WTC11 (cell line): Measurements from ENCODE around the gene METTL25B. TPM values are rescaled to one million over a fixed set of nuclear protein-coding genes. Genes with fewer than 3 reads are reported as not detected.

Source experiments
- ATAC-seq: fragments of 200-7000 bp; cut with Tn5 transposase; 2 replicates; pipeline ENCODE4 v1.10.0; 2021; ENCODE audit warnings: mild to moderate bottlenecking, moderate library complexity
- CTCF ChIA-PET: fragments of 300-600 bp; sonication (Branson Sonifier 250); formaldehyde crosslinking; loops from one replicate; lab custom pipeline; 2021; ENCODE audit warnings: antibody characterized with exemption; lab: Charles Lee
- POLR2A ChIA-PET: fragments of 350-600 bp; sonication (Branson Sonifier 250); formaldehyde crosslinking; loops from one replicate; lab custom pipeline; 2021; ENCODE audit warnings: antibody characterized with exemption; lab: Charles Lee
- DNase-seq: peaks from one replicate; pipeline ENCODE4 v3.0.0; 2021; ENCODE audit warnings: low spot score
- H3K27ac Mint-ChIP-seq: 2 replicates; pipeline ENCODE4 v1.8.0; 2021; ENCODE audit warnings: mixed read lengths
- H3K27me3 Mint-ChIP-seq: 2 replicates; pipeline ENCODE4 v1.8.0; 2021; ENCODE audit warnings: low read depth, mild to moderate bottlenecking, moderate library complexity, mixed read lengths
- H3K36me3 Mint-ChIP-seq: 2 replicates; pipeline ENCODE4 v1.8.0; 2021; ENCODE audit warnings: mixed read lengths
- H3K4me1 Mint-ChIP-seq: 2 replicates; pipeline ENCODE4 v1.8.0; 2022; ENCODE audit warnings: mixed read lengths
- H3K4me3 Mint-ChIP-seq: 2 replicates; pipeline ENCODE4 v1.8.0; 2021; ENCODE audit warnings: mild to moderate bottlenecking, moderate library complexity, mixed read lengths
- H3K9me3 Mint-ChIP-seq: 2 replicates; pipeline ENCODE4 v1.8.0; 2021; ENCODE audit warnings: mixed read lengths
- CBFB ChIP-seq: sonication (generic); formaldehyde crosslinking; IDR thresholded peaks from 2 replicates; pipeline ENCODE4 v1.8.1; 2022; ENCODE audit warnings: mild to moderate bottlenecking, low read depth, missing genetic modification reagents
- ESRRA ChIP-seq: sonication (generic); formaldehyde crosslinking; IDR thresholded peaks from 2 replicates; pipeline ENCODE4 v1.8.1; 2022; ENCODE audit warnings: mild to moderate bottlenecking, missing genetic modification reagents, borderline replicate concordance
- FOXK1 ChIP-seq: sonication (generic); formaldehyde crosslinking; IDR thresholded peaks from 2 replicates; pipeline ENCODE4 v1.8.0; 2022; ENCODE audit warnings: mild to moderate bottlenecking, moderate library complexity, missing genetic modification reagents
- GABPB1 ChIP-seq: sonication (generic); formaldehyde crosslinking; IDR thresholded peaks from 2 replicates; pipeline ENCODE4 v1.8.1; 2023; ENCODE audit warnings: mild to moderate bottlenecking, missing genetic modification reagents
- IRF2 ChIP-seq: sonication (generic); formaldehyde crosslinking; IDR thresholded peaks from 2 replicates; pipeline ENCODE4 v1.8.0; 2022; ENCODE audit warnings: low read depth, missing genetic modification reagents, borderline replicate concordance
- JAZF1 ChIP-seq: fragments of 250-450 bp; sonication (Bioruptor Pico); IDR thresholded peaks from 2 replicates; pipeline ENCODE4 v1.9.0; 2021; ENCODE audit warnings: moderate library complexity, mild to moderate bottlenecking, inconsistent platforms
- NFATC4 ChIP-seq: fragments of 250-450 bp; sonication (Bioruptor Pico); IDR thresholded peaks from 2 replicates; pipeline ENCODE4 v1.9.0; 2021; ENCODE audit warnings: mild to moderate bottlenecking
- OVOL2 ChIP-seq: fragments of 250-450 bp; sonication (Bioruptor Pico); IDR thresholded peaks from 2 replicates; pipeline ENCODE4 v1.9.0; 2021; ENCODE audit warnings: mild to moderate bottlenecking, borderline replicate concordance
- SMAD4 ChIP-seq: sonication (generic); formaldehyde crosslinking; IDR thresholded peaks from 2 replicates; pipeline ENCODE4 v1.8.0; 2022; ENCODE audit warnings: mild to moderate bottlenecking, missing genetic modification reagents
- TP53 ChIP-seq: sonication (generic); formaldehyde crosslinking; IDR thresholded peaks from 2 replicates; pipeline ENCODE4 v1.8.1; 2023; ENCODE audit warnings: mild to moderate bottlenecking, missing genetic modification reagents
- ZNF121 ChIP-seq: sonication (generic); formaldehyde crosslinking; IDR thresholded peaks from 2 replicates; pipeline ENCODE4 v1.8.0; 2023; ENCODE audit warnings: missing genetic modification reagents
- ZNF396 ChIP-seq: fragments of 250-450 bp; sonication (Bioruptor Pico); IDR thresholded peaks from 2 replicates; pipeline ENCODE4 v1.8.0; 2021; ENCODE audit warnings: mild to moderate bottlenecking, moderate library complexity, borderline replicate concordance
- ZNF416 ChIP-seq: fragments of 250-450 bp; sonication (Bioruptor Pico); IDR thresholded peaks from 2 replicates; pipeline ENCODE4 v1.9.0; 2021; ENCODE audit warnings: mild to moderate bottlenecking, inconsistent platforms
- total RNA-seq: library from RNA; stranded (reverse); gene quantifications from 3 replicates; pipeline ENCODE4 v1.2.3, GENCODE V29; 2021
- TF ChIP-seq, protein P1 (sequence below): sonication (generic); formaldehyde crosslinking; IDR thresholded peaks from 2 replicates; pipeline ENCODE4 v1.8.1; 2022; ENCODE audit warnings: mild to moderate bottlenecking, moderate library complexity, missing genetic modification reagents
- TF ChIP-seq, protein P2 (sequence below): sonication (generic); formaldehyde crosslinking; IDR thresholded peaks from 2 replicates; pipeline ENCODE4 v1.8.1; 2023; ENCODE audit warnings: mild to moderate bottlenecking, moderate library complexity, missing genetic modification reagents
- TF ChIP-seq, protein P3 (sequence below): sonication (generic); formaldehyde crosslinking; IDR thresholded peaks from 2 replicates; pipeline ENCODE4 v1.8.0; 2022; ENCODE audit warnings: mild to moderate bottlenecking, missing genetic modification reagents
- TF ChIP-seq, protein P4 (sequence below): sonication (generic); formaldehyde crosslinking; IDR thresholded peaks from 2 replicates; pipeline ENCODE4 v1.8.1; 2023; ENCODE audit warnings: mild to moderate bottlenecking, missing genetic modification reagents
- TF ChIP-seq, protein P5 (sequence below): fragments of 250-450 bp; sonication (Bioruptor Pico); IDR thresholded peaks from 2 replicates; pipeline ENCODE4 v1.9.0; 2021; ENCODE audit warnings: mild to moderate bottlenecking, borderline replicate concordance
- TF ChIP-seq, protein P6 (sequence below): sonication (generic); formaldehyde crosslinking; IDR thresholded peaks from 2 replicates; pipeline ENCODE4 v1.8.1; 2023; ENCODE audit warnings: mild to moderate bottlenecking, missing genetic modification reagents, moderate library complexity
- TF ChIP-seq, protein P7 (sequence below): fragments of 250-450 bp; sonication (Bioruptor Pico); IDR thresholded peaks from 2 replicates; pipeline ENCODE4 v1.9.0; 2021; ENCODE audit warnings: moderate library complexity, mild to moderate bottlenecking, inconsistent platforms, borderline replicate concordance

METTL25B gene
- total RNA-seq, 1 experiment from 2014 or later: 32.0 TPM

DNA sequence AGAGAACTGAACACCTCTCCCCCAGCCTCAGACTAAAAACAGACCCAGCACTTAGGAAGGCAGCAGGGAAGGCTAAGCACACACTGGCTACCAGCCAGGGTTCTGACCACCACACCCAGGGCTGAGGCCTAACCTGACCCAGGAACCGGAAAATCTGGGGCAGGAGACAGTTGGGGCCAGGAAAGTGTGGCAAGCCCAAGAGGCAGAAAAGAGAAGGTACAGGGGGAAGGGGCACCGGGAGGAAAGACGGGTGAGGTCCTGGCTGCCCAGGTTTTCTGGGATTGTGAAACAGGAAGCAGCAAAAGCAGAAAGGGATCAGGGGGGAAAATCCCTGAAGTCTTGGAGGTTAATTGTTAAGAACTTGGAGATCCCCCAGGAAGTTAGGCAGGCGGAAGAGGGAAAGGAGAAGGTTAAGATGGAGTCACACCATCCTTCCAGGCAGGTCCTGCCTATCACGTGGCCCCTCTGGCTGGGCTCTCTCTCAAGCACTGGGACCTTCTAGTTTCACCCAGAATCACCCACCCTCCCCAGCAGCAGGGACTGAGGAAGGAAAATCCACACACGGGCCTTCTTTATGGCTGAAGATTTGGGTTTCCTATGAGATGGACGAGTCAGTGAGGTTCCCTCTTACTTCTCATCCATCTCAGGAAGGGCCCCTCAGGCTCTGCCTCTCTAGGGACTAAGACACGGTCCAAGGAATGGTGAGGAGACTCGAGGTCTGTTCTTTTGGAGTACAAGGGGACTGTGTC, 20.6 kb downstream of the METTL25B start:
- Mint-ChIP-seq H3K4me1 (peaks cover 58% of the 10 kb centered on the region), H3K27ac (peak overlapping the region; percentile 88)
- ATAC-seq: no peak
- CTCF ChIA-PET: interaction anchor here (3.2 kb wide), 1 partner anchor 23 kb away, joined by 27 read pairs; no protein-coding TSS in a partner anchor
- TF ChIP-seq SMAD4 (CRISPR knock-in tag) (no peak), GABPB1 (CRISPR knock-in tag) (0 out of 2 replicates have a peak, but pooled peaks have one; percentile 28)
- TF ChIP-seq, all 79 proteins: peak for 1
- no peaks in the 10 kb centered on the region for H3K9me3 Mint-ChIP-seq
- H3K4me3 Mint-ChIP-seq: peak overlapping the region; percentile 94
- H3K36me3 Mint-ChIP-seq: peaks cover 10% of the 10 kb centered on the region; the same call in 1 of the 2 replicates
- H3K27me3 Mint-ChIP-seq: no peaks in the 10 kb centered on the region; the same call in 1 of the 2 replicates
- POLR2A ChIA-PET: no interaction called here
- DNase-seq: no peak

DNA sequence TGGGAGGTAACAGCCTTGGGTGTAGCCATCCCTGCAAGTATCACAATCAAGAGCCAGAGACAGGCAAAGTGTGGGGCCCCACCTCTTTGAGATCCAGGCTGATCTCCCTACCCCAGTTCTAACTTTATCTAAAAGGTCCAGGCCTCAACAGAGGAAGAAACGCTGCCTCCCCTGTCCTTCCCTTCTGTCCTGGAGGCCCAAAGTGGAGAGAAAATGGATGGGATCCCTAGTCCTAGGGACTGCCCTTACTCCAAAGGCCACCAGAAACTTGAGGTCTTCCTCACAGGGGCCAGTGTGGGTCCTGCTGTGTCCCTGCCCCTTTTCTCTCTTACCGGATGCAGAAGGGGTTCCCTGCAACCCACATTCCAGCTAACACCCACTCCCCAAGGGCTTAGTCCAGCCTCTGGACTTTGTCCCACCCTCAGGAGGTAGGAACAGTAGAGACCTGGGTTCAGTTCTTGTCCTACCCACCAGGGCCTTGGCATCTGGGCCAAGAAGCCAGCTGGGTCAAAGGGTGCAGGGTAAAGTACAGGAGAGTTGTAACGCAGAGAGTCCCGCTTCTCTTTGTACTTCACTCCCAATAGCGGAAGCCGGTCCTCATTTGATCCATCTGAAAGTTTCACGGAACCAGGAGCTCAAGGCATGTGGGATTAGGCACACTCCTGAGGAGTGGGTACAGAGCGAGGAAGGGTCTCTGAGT, 21.3 kb downstream of the METTL25B start:
- DNase-seq: no peak
- Mint-ChIP-seq H3K36me3 (peaks cover 6% of the 10 kb centered on the region; the same call in 1 of the 2 replicates), H3K4me3 (peak overlapping the region; percentile 94), H3K4me1 (peaks cover 60% of the 10 kb centered on the region)
- ChIA-PET CTCF (interaction anchor here (3.1 to 4.6 kb wide), 2 partner anchors 23 to 59 kb away, joined by 38 to 43 read pairs; no protein-coding TSS in a partner anchor), POLR2A (no interaction called here)
- ATAC-seq: no peak
- TF ChIP-seq, protein P1, sequence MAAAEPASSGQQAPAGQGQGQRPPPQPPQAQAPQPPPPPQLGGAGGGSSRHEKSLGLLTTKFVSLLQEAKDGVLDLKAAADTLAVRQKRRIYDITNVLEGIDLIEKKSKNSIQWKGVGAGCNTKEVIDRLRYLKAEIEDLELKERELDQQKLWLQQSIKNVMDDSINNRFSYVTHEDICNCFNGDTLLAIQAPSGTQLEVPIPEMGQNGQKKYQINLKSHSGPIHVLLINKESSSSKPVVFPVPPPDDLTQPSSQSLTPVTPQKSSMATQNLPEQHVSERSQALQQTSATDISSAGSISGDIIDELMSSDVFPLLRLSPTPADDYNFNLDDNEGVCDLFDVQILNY: no peak
- no peak for TF ChIP-seq FOXK1 (CRISPR knock-in tag)
- no peak for TF ChIP-seq JAZF1
- no peak for TF ChIP-seq ESRRA (CRISPR knock-in tag)
- TF ChIP-seq, protein P2, sequence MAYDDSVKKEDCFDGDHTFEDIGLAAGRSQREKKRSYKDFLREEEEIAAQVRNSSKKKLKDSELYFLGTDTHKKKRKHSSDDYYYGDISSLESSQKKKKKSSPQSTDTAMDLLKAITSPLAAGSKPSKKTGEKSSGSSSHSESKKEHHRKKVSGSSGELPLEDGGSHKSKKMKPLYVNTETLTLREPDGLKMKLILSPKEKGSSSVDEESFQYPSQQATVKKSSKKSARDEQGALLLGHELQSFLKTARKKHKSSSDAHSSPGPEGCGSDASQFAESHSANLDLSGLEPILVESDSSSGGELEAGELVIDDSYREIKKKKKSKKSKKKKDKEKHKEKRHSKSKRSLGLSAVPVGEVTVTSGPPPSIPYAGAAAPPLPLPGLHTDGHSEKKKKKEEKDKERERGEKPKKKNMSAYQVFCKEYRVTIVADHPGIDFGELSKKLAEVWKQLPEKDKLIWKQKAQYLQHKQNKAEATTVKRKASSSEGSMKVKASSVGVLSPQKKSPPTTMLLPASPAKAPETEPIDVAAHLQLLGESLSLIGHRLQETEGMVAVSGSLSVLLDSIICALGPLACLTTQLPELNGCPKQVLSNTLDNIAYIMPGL (CRISPR knock-in tag): no peak
- no peak for TF ChIP-seq ZNF416 (CRISPR knock-in tag)
- TF ChIP-seq NFATC4 (CRISPR knock-in tag): no peak
- TF ChIP-seq, protein P3, sequence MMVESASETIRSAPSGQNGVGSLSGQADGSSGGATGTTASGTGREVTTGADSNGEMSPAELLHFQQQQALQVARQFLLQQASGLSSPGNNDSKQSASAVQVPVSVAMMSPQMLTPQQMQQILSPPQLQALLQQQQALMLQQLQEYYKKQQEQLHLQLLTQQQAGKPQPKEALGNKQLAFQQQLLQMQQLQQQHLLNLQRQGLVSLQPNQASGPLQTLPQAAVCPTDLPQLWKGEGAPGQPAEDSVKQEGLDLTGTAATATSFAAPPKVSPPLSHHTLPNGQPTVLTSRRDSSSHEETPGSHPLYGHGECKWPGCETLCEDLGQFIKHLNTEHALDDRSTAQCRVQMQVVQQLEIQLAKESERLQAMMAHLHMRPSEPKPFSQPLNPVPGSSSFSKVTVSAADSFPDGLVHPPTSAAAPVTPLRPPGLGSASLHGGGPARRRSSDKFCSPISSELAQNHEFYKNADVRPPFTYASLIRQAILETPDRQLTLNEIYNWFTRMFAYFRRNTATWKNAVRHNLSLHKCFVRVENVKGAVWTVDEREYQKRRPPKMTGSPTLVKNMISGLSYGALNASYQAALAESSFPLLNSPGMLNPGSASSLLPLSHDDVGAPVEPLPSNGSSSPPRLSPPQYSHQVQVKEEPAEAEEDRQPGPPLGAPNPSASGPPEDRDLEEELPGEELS: no peak
- TF ChIP-seq, protein P4, sequence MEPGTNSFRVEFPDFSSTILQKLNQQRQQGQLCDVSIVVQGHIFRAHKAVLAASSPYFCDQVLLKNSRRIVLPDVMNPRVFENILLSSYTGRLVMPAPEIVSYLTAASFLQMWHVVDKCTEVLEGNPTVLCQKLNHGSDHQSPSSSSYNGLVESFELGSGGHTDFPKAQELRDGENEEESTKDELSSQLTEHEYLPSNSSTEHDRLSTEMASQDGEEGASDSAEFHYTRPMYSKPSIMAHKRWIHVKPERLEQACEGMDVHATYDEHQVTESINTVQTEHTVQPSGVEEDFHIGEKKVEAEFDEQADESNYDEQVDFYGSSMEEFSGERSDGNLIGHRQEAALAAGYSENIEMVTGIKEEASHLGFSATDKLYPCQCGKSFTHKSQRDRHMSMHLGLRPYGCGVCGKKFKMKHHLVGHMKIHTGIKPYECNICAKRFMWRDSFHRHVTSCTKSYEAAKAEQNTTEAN (CRISPR knock-in tag): no peak
- TF ChIP-seq, protein P5, sequence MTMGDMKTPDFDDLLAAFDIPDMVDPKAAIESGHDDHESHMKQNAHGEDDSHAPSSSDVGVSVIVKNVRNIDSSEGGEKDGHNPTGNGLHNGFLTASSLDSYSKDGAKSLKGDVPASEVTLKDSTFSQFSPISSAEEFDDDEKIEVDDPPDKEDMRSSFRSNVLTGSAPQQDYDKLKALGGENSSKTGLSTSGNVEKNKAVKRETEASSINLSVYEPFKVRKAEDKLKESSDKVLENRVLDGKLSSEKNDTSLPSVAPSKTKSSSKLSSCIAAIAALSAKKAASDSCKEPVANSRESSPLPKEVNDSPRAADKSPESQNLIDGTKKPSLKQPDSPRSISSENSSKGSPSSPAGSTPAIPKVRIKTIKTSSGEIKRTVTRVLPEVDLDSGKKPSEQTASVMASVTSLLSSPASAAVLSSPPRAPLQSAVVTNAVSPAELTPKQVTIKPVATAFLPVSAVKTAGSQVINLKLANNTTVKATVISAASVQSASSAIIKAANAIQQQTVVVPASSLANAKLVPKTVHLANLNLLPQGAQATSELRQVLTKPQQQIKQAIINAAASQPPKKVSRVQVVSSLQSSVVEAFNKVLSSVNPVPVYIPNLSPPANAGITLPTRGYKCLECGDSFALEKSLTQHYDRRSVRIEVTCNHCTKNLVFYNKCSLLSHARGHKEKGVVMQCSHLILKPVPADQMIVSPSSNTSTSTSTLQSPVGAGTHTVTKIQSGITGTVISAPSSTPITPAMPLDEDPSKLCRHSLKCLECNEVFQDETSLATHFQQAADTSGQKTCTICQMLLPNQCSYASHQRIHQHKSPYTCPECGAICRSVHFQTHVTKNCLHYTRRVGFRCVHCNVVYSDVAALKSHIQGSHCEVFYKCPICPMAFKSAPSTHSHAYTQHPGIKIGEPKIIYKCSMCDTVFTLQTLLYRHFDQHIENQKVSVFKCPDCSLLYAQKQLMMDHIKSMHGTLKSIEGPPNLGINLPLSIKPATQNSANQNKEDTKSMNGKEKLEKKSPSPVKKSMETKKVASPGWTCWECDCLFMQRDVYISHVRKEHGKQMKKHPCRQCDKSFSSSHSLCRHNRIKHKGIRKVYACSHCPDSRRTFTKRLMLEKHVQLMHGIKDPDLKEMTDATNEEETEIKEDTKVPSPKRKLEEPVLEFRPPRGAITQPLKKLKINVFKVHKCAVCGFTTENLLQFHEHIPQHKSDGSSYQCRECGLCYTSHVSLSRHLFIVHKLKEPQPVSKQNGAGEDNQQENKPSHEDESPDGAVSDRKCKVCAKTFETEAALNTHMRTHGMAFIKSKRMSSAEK (CRISPR knock-in tag): no peak
- TF ChIP-seq OVOL2 (CRISPR knock-in tag): no peak
- no peak for TF ChIP-seq CBFB
- TF ChIP-seq TP53: no peak
- TF ChIP-seq, protein P6, sequence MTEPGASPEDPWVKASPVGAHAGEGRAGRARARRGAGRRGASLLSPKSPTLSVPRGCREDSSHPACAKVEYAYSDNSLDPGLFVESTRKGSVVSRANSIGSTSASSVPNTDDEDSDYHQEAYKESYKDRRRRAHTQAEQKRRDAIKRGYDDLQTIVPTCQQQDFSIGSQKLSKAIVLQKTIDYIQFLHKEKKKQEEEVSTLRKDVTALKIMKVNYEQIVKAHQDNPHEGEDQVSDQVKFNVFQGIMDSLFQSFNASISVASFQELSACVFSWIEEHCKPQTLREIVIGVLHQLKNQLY (CRISPR knock-in tag): no peak
- TF ChIP-seq ZNF396 (CRISPR knock-in tag): no peak
- TF ChIP-seq, protein P7, sequence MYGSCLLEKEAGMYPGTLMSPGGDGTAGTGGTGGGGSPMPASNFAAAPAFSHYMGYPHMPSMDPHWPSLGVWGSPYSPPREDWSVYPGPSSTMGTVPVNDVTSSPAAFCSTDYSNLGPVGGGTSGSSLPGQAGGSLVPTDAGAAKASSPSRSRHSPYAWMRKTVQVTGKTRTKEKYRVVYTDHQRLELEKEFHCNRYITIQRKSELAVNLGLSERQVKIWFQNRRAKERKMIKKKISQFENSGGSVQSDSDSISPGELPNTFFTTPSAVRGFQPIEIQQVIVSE (CRISPR knock-in tag): no peak
- no peak for TF ChIP-seq ZNF121 (CRISPR knock-in tag)
- no peak for TF ChIP-seq IRF2 (CRISPR knock-in tag)
- TF ChIP-seq, all 79 proteins: peak for 0
- no peaks in the 10 kb centered on the region; the same call in 1 of the 2 replicates for H3K27me3 Mint-ChIP-seq
- peak overlapping the region; percentile 94 for H3K27ac Mint-ChIP-seq
- no peaks in the 10 kb centered on the region for H3K9me3 Mint-ChIP-seq
